GOT3 (cell line): Measurements from ENCODE around the gene CTSH.

Experiments used
- DNase-seq: peaks from one replicate; lab custom pipeline; 2025; ENCODE audit warnings: mixed read lengths; lab: John Stamatoyannopoulos, UW

CTSH gene

GRCh38 chr15:78977591-78978347 is 32.9 kb upstream of the CTSH start:
- DNase-seq = no peak

GRCh38 chr15:78977091-78977571 is 32.3 kb upstream of the CTSH start:
- no peak for DNase-seq

- DNase-seq = no peak
Measured at GRCh38 chr15:78976691-78977090, 31.8 kb upstream of the CTSH start.

GRCh38 chr15:78974272-78974918 is 29.5 kb upstream of the CTSH start:
- no peak for DNase-seq

- no peak for DNase-seq
Measured at GRCh38 chr15:78969687-78970349, 25.0 kb upstream of the CTSH start.

GRCh38 chr15:78968539-78969271 is 23.9 kb upstream of the CTSH start:
- no peak for DNase-seq

- DNase-seq = no peak
Measured at GRCh38 chr15:78968114-78968513, 23.3 kb upstream of the CTSH start.

- DNase-seq = no peak
Measured at GRCh38 chr15:78960308-78960707, 15.5 kb upstream of the CTSH start.

GRCh38 chr15:78959360-78959759 is 14.5 kb upstream of the CTSH start:
- DNase-seq = no peak

GRCh38 chr15:78957416-78958093 is 12.7 kb upstream of the CTSH start:
- no peak for DNase-seq

- DNase-seq = no peak
Measured at GRCh38 chr15:78956937-78957336, 12.1 kb upstream of the CTSH start.

GRCh38 chr15:78955355-78955754 is 10.5 kb upstream of the CTSH start:
- no peak for DNase-seq

GRCh38 chr15:78951841-78952238 is 7.0 kb upstream of the CTSH start:
- DNase-seq = no peak

GRCh38 chr15:78950902-78951840 is 6.3 kb upstream of the CTSH start:
- DNase-seq = no peak

- DNase-seq = no peak
Measured at GRCh38 chr15:78950343-78950742, 5.5 kb upstream of the CTSH start.

- DNase-seq = no peak
Measured at GRCh38 chr15:78949461-78949860, 4.6 kb upstream of the CTSH start.

GRCh38 chr15:78947506-78947905 is 2.7 kb upstream of the CTSH start:
- DNase-seq = no peak

- no peak for DNase-seq
Measured at GRCh38 chr15:78946493-78946892, 1.6 kb upstream of the CTSH start.

- no peak for DNase-seq
Measured at GRCh38 chr15:78944202-78944625, 632 bp downstream of the CTSH start.

- DNase-seq = no peak
Measured at GRCh38 chr15:78943692-78944091, 1.2 kb downstream of the CTSH start.

GRCh38 chr15:78942741-78943140 is 2.1 kb downstream of the CTSH start:
- DNase-seq = no peak
